Right forelimb (tissue), 1 donor: ENCODE measurements around the gene RABGAP1L.
"Not testable (repeated sequence)": the region's sequence is repeated elsewhere in the genome, so short reads cannot be mapped to it uniquely, and the experiment has no call there.

Experiments
- DNase-seq: peaks from one replicate; pipeline ENCODE4 v3.0.0-alpha.2; 2018

RABGAP1L gene

GRCh38 chr1:174156437-174156836 is 2.9 kb upstream of the RABGAP1L start:
- no peak for DNase-seq

- DNase-seq: no peak
These were observed 2.0 kb upstream of the RABGAP1L start for GRCh38 chr1:174157157-174157806.

- no peak for DNase-seq
These were observed 511 bp upstream of the RABGAP1L start for GRCh38 chr1:174158767-174159251.

- DNase-seq: peak; percentile 52
These were observed 771 bp downstream of the RABGAP1L start for GRCh38 chr1:174160109-174160473.

GRCh38 chr1:174160603-174161002 is 1.3 kb downstream of the RABGAP1L start:
- DNase-seq: no peak

GRCh38 chr1:174161813-174162212 is 2.5 kb downstream of the RABGAP1L start:
- DNase-seq: no peak

GRCh38 chr1:174164826-174165225 is 5.5 kb downstream of the RABGAP1L start:
- DNase-seq: no peak

GRCh38 chr1:174165471-174166137 is 6.3 kb downstream of the RABGAP1L start:
- no peak for DNase-seq

- DNase-seq: no peak
These were observed 7.4 kb downstream of the RABGAP1L start for GRCh38 chr1:174166530-174167264.

- DNase-seq: no peak
These were observed 8.0 kb downstream of the RABGAP1L start for GRCh38 chr1:174167265-174167803.

- DNase-seq: no peak
These were observed 10.0 kb downstream of the RABGAP1L start for GRCh38 chr1:174169342-174169741.

- no peak for DNase-seq
These were observed 11.8 kb downstream of the RABGAP1L start for GRCh38 chr1:174171073-174171472.

- DNase-seq: no peak
These were observed 15.4 kb downstream of the RABGAP1L start for GRCh38 chr1:174174461-174175329.

GRCh38 chr1:174178459-174178858 is 19.1 kb downstream of the RABGAP1L start:
- not testable (repeated sequence) for DNase-seq

GRCh38 chr1:174189428-174190062 is 30.2 kb downstream of the RABGAP1L start:
- DNase-seq: no peak

- DNase-seq: no peak
These were observed 31.4 kb downstream of the RABGAP1L start for GRCh38 chr1:174190691-174191199.

GRCh38 chr1:174191349-174191862 is 32.1 kb downstream of the RABGAP1L start:
- no peak for DNase-seq

- DNase-seq: no peak
These were observed 35.1 kb downstream of the RABGAP1L start for GRCh38 chr1:174194461-174194860.

- no peak for DNase-seq
These were observed 37.8 kb downstream of the RABGAP1L start for GRCh38 chr1:174197088-174197487.

GRCh38 chr1:174197547-174197946 is 38.2 kb downstream of the RABGAP1L start:
- DNase-seq: no peak

- DNase-seq: no peak
These were observed 38.9 kb downstream of the RABGAP1L start for GRCh38 chr1:174198202-174198601.

GRCh38 chr1:174200746-174201145 is 41.4 kb downstream of the RABGAP1L start:
- DNase-seq: no peak
